Right cardiac atrium (tissue), 5 donors: ENCODE data around the gene GIPC1. TPM values are rescaled to one million over a fixed set of nuclear protein-coding genes. Genes with fewer than 3 reads are reported as not detected.

Experiments used
- ATAC-seq, 2 donors: fragments of 200-7000 bp; cut with Tn5 transposase; one replicate each; pipeline versions ENCODE4 v1.8.0 to v1.9.1; 2020; ENCODE audit warnings: moderate library complexity in 2 of 2, mild to moderate bottlenecking in 1 of 2
- DNase-seq, 3 donors: peaks; one replicate each; pipeline ENCODE4 v3.0.0-alpha.2; 2020
- H3K27ac ChIP-seq: one replicate; pipeline ENCODE4 v1.5.1; 2013; ENCODE audit warnings: mild to moderate bottlenecking, low read length, control low read depth, moderate library complexity
- H3K27me3 ChIP-seq: one replicate; pipeline ENCODE4 v1.6.1; 2013; ENCODE audit not compliant: control insufficient read depth, insufficient read depth
- H3K4me1 ChIP-seq: one replicate; pipeline ENCODE4 v1.6.1; 2013; ENCODE audit warnings: low read length; ENCODE audit not compliant: control insufficient read depth, insufficient read depth
- H3K4me3 ChIP-seq: one replicate; pipeline ENCODE4 v1.5.1; 2013; ENCODE audit warnings: low read length, control low read depth
- H3K9me3 ChIP-seq: one replicate; pipeline ENCODE4 v1.6.1; 2013; ENCODE audit warnings: low read length; ENCODE audit not compliant: control insufficient read depth
- WGBS: extraction: QIAGEN DNeasy Blood & Tissue Kit; methylation state at CpG from one replicate; pipeline ENCODE4 v1.1.7; 2013; 5-methylcytosine and 5-hydroxymethylcytosine counted together
- intact Hi-C, 4 donors: fragments of 100-400 bp; cut with DNase I; formaldehyde crosslinking; loops; one replicate each; pipeline versions ENCODE4 v1.11.0 to v1.14.0; 2022 to 2023
- polyA plus RNA-seq: library from polyadenylated mRNA; stranded (reverse); fragments of 200-250 nt; gene quantifications from one replicate; pipeline ENCODE4 v1.2.3, GENCODE V29; 2013
- total RNA-seq, 4 donors: library from RNA; stranded (reverse); fragmentation: NEBNext Ultra II Directional; extraction: Animal tissue kit (Norgen Biotek cat#: 25700); gene quantifications; one replicate each; pipeline ENCODE4 v1.2.1, GENCODE V29; 2021
- donor health status: healthy with polysubstance abuse.
- donor health status: DM: no; HTN: yes; CAD: no.
- donor health status: DM: no; HTN: no; CAD: no.
- donor health status: DM: no; HTN: yes; CAD: no; lungs with severe emphysema.
- donor health status: DM: yes; HTN: yes; CAD: no.

The GIPC1 gene
- total and polyA plus RNA-seq, 5 donors: 47.0 to 57.3 (median 51.5) TPM

GRCh38 chr19:14487370-14488125 is 8.4 kb downstream of the GIPC1 start:
- no peaks in the 10 kb centered on the region for H3K4me1 ChIP-seq
- intact Hi-C loops: no loop called here
- H3K4me3 ChIP-seq: no peak overlapping the region
- DNase-seq (no peak), ATAC-seq (no peak)
- no peak overlapping the region for H3K27ac ChIP-seq
- no peaks in the 10 kb centered on the region for H3K27me3 ChIP-seq
- H3K9me3 ChIP-seq: no peaks in the 10 kb centered on the region
- WGBS: 96% methylated on average over 16 of the region's 16 CpGs

DNA sequence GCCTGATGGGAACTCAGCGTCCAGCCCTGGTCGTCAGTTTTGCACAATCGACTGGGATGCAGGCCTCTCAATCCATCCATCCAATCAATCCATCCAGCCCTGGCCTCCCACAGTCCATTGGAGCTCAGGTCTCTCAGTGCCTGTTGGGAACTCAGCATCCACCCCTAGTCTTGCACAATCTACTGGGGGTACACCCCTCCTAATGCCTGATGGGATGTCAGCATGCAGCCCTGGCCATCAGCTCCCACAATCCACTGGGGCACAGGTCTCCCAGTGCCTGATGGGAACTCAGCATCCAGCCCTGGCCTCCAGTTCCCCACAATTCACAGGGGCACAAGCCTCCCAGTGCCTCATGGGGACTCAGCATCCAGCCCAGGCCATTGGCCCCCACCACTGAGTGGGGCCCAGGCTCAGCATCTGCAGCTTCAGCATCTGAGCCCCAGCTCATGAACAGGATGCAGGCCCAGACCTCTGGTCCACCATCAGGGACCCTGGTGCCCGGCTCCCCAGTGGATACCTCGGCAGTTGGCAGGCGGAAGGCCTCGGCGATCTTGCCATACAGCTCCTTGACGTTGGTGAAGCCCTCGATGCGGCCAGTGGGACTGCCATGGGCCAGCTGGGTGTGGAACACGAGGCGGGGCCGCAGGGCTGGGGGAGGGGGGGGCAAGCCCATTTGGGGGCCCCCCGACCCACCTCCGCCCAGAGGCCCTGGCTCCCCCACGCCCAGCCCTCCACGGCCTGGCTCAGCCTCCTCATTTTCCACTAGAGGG is 13.6 kb downstream of the GIPC1 start:
- WGBS: 96% methylated on average over 18 of the region's 18 CpGs
- Histone ChIP-seq H3K27ac (no peak overlapping the region), H3K4me3 (no peak overlapping the region), H3K9me3 (no peaks in the 10 kb centered on the region), H3K27me3 (no peaks in the 10 kb centered on the region), H3K4me1 (no peaks in the 10 kb centered on the region)
- intact Hi-C loops: no loop called here
- peak in 1 of 3 donors; percentile 58 for DNase-seq
- no peak for ATAC-seq

DNA sequence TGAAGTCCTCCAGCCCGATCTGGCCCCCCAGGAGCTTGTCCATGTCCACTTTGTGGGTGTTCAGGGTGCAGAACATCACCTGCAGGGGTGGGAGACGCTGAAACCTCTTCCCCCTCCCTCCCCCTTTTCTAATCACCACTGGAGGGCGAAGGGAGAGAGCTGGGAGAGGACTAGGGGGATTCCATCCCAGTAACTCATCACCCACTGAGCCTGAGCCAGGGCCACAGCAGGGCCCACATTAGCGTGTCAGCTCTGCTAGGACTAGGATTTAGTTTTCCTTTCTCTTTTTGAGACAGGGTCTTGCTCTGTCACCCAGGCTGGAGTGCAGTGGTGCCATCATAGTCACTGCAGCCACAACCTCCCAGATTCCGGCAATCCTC is 15.2 kb downstream of the GIPC1 start:
- Histone ChIP-seq H3K4me1 (no peaks in the 10 kb centered on the region), H3K27ac (no peak overlapping the region), H3K9me3 (no peaks in the 10 kb centered on the region), H3K27me3 (no peaks in the 10 kb centered on the region), H3K4me3 (no peak overlapping the region)
- intact Hi-C loops: no loop called here
- 88% methylated on average over 5 of the region's 5 CpGs for WGBS
- ATAC-seq (no peak), DNase-seq (no peak)

DNA sequence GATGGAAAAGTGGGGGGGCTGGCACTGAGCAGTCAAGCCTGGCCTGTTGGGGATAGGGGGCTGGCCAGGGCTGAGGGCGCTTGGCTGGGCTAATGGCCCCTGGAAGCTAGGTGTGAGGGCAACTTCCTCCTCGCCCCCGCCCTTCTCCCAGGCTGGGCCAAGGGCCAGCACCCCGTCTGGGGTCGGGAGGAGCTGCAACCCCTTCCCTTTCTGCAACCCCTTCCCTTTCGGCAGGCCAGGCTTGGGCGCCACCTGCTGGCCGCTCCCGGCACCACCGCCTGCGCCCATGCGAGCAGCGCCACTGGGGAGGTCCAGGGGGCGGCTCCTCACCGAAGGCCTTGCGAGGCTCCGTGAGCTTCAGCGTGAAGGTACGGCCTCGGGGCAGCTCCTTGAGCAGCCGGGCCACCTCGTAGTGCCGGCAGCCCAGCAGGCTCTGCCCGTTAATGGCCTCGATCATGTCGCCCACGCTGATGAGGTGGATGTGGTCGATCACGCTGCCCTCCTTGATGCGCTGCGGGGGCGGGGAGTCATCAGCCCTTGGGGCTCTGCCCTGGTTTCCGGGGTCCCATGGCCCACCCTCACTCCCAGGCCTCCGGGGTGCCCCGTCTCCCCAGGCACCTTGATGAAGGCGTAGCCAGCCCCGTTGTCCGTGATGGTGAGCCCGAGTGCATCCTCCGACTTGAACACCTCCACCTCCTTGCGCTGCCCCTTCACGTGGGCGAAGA is 15.8 kb downstream of the GIPC1 start:
- Histone ChIP-seq H3K27me3 (no peaks in the 10 kb centered on the region), H3K4me1 (no peaks in the 10 kb centered on the region), H3K4me3 (no peak overlapping the region), H3K27ac (no peak overlapping the region), H3K9me3 (no peaks in the 10 kb centered on the region)
- peak in 1 of 2 donors; percentile 11 for ATAC-seq
- DNase-seq: peak in 2 of 3 donors; percentile 77 to 83
- intact Hi-C loops: no loop called here
- 67% methylated on average over 43 of the region's 43 CpGs for WGBS

- ATAC-seq: no peak
- H3K9me3 ChIP-seq: no peaks in the 10 kb centered on the region
- no peaks in the 10 kb centered on the region for H3K27me3 ChIP-seq
- H3K27ac ChIP-seq: no peak overlapping the region
- H3K4me1 ChIP-seq: no peaks in the 10 kb centered on the region
- H3K4me3 ChIP-seq: no peak overlapping the region
- peak in 2 of 3 donors; percentile 36 to 61 for DNase-seq
- 83% methylated on average over 14 of the region's 14 CpGs for WGBS
- intact Hi-C loops: no loop called here
These were observed 16.5 kb downstream of the GIPC1 start for GRCh38 chr19:14479309-14479974.

- H3K27me3 ChIP-seq: no peaks in the 10 kb centered on the region
- intact Hi-C loops: no loop called here
- DNase-seq (peak; percentile 36 to 78 (median 60)), ATAC-seq (no peak)
- no peaks in the 10 kb centered on the region for H3K9me3 ChIP-seq
- WGBS: 72% methylated on average over 24 of the region's 24 CpGs
- no peak overlapping the region for H3K4me3 ChIP-seq
- no peak overlapping the region for H3K27ac ChIP-seq
- H3K4me1 ChIP-seq: no peaks in the 10 kb centered on the region
These were observed 17.8 kb downstream of the GIPC1 start for GRCh38 chr19:14478113-14478545.

GRCh38 chr19:14477418-14478112 is 18.4 kb downstream of the GIPC1 start:
- H3K27me3 ChIP-seq: no peaks in the 10 kb centered on the region
- DNase-seq (peak; percentile 40 to 76 (median 62)), ATAC-seq (no peak)
- no peaks in the 10 kb centered on the region for H3K4me1 ChIP-seq
- H3K27ac ChIP-seq: no peak overlapping the region
- no peak overlapping the region for H3K4me3 ChIP-seq
- H3K9me3 ChIP-seq: no peaks in the 10 kb centered on the region
- WGBS: 59% methylated on average over 10 of the region's 10 CpGs
- intact Hi-C loops: no loop called here

DNA sequence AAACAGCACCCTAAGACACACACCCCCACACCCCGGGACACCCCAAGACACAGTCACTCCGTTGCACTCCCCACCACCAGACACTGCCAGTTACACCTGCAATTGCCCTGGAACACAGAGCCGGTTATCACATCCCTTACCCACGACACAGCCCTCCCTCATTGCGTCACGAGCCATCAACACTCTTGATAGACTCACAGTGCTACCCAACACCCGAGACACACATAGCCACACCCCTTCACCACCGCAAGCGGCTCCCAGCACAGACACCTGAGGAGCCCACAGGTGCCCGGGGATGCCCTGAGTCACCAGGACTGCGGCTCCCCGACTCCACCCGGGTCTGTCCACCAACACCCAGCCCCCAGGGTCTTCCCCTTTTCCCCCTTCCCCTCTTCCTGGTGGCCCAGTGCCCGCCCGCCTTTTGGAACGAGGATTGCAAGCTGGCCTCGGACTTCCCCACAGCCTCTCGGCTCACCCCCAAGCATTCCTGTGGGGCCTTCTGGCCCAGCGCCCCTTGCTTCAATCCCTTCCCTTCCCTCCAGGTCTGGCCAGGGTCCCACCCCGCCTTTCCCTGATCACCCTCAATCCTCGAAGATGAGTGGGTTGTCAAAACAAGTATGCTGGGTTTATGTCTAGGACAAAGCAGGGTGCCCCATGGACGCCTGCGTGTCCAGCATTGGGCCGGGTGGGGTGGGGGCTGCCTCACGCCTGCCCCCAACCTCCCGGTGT is 19.1 kb downstream of the GIPC1 start:
- DNase-seq (peak; percentile 77 to 82 (median 80)), ATAC-seq (peak; percentile 32 to 52)
- 49% methylated on average over 26 of the region's 26 CpGs for WGBS
- no peak overlapping the region for H3K4me3 ChIP-seq
- H3K9me3 ChIP-seq: no peaks in the 10 kb centered on the region
- H3K27ac ChIP-seq: no peak overlapping the region
- no peaks in the 10 kb centered on the region for H3K27me3 ChIP-seq
- intact Hi-C loops: no loop called here
- no peaks in the 10 kb centered on the region for H3K4me1 ChIP-seq

- Histone ChIP-seq H3K9me3 (no peaks in the 10 kb centered on the region), H3K27me3 (no peaks in the 10 kb centered on the region), H3K27ac (no peak overlapping the region), H3K4me1 (no peaks in the 10 kb centered on the region), H3K4me3 (no peak overlapping the region)
- no peak for ATAC-seq
- intact Hi-C loops: no loop called here
- DNase-seq: peak in 1 of 3 donors; percentile 42
- WGBS: 79% methylated on average over 7 of the region's 7 CpGs
These were observed 19.6 kb downstream of the GIPC1 start for GRCh38 chr19:14476327-14476672.
